ENCODE data around the gene UBE2H.

UBE2H gene

DNA sequence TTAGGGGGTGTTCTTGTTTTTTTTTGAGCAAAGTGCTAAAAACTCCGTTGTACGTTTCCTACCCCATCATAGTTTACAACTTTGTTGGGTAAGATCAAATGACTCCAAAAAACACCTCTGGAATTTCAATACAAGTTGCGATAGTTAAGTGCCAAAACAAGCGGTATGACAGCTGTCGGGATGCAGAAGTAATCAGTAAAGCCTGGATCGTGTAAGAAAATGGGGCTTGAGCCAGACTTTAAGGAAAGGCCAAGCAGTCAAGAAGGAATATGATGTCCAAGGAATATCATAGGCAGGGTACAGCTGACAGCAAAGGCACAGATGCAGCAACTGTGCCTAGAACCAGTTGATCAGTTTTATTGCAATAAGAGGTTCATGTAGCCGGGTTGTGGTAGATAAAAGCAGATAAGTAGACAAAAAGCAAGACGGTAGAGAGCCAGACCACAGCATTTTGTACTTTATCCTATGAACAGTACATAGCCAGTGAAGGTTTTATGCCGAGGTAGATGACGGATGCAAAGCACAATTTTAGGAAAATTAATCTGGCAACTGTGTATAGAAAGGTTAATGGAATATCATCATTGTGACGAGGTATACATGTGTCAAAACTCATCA is 45.5 kb downstream of the UBE2H start:
- DNase-seq (ENCODE audit: low read depth, low spot score), result no peak
- no peak overlapping the region for H3K4me3 ChIP-seq (ENCODE audit: low read depth, low read length)
- ChIA-PET POLR2A (no interaction called here), CTCF (interaction anchor here (1.4 kb wide), 1 partner anchor 77 kb away, joined by 4 read pairs; no protein-coding TSS in a partner anchor)
- TF ChIP-seq, protein P1, sequence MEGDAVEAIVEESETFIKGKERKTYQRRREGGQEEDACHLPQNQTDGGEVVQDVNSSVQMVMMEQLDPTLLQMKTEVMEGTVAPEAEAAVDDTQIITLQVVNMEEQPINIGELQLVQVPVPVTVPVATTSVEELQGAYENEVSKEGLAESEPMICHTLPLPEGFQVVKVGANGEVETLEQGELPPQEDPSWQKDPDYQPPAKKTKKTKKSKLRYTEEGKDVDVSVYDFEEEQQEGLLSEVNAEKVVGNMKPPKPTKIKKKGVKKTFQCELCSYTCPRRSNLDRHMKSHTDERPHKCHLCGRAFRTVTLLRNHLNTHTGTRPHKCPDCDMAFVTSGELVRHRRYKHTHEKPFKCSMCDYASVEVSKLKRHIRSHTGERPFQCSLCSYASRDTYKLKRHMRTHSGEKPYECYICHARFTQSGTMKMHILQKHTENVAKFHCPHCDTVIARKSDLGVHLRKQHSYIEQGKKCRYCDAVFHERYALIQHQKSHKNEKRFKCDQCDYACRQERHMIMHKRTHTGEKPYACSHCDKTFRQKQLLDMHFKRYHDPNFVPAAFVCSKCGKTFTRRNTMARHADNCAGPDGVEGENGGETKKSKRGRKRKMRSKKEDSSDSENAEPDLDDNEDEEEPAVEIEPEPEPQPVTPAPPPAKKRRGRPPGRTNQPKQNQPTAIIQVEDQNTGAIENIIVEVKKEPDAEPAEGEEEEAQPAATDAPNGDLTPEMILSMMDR (IDR thresholded peaks at IDR 0.05; ENCODE audit: insufficient read depth, low read length, missing control alignments), result no peak

DNA sequence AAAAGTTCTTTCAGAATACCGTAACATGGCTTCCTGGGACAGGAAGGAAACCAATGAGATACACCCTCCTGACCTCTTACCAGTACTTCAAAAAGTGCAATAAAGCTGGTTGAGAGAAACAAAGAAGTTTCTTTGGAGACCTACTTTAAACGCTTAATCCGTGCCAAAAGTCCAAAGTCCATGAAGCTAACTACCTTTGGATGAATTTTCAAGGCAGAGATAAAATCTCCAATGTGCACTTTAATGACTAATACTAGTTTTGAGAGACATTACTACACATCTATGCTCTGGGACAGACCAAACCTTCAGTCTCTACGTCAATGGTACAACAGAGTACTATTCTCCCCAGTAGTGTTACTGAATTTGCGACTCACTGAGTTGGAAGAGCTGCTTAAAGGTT is 46.1 kb downstream of the UBE2H start:
- CTCF ChIA-PET, result interaction anchor here (0.8 to 1.4 kb wide), 2 partner anchors 18 to 77 kb away, joined by 3 to 4 read pairs; no protein-coding TSS in a partner anchor
- TF ChIP-seq, protein P1 (IDR thresholded peaks at IDR 0.05; ENCODE audit: insufficient read depth, low read length, missing control alignments), result no peak
- no peak for DNase-seq (ENCODE audit: low read depth, low spot score)
- POLR2A ChIA-PET, result no interaction called here
- H3K4me3 ChIP-seq (ENCODE audit: low read depth, low read length), result no peak overlapping the region

DNA sequence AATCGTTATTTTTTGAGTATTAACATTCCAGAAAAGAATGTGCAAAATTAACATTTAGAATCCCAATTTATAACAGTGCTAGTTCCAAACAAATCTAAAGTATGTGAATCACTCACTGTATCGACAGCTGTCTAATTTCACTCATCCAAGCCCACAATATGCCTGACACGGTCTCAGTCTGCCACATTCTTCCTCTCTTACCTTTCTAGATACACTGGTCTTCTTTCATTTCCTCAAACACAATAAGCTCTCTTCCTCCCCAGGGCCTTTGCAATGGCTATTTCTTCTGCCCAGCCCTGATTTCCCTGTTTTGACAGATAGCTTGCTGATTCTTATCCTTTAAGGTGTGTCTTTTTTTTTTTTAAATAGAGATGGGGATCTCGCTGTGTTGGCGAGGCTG is 48.8 kb downstream of the UBE2H start:
- CTCF ChIA-PET, result no interaction called here
- POLR2A ChIA-PET, result no interaction called here
- DNase-seq (ENCODE audit: low read depth, low spot score), result no peak
- no peak overlapping the region for H3K4me3 ChIP-seq (ENCODE audit: low read depth, low read length)
- TF ChIP-seq, protein P1 (IDR thresholded peaks at IDR 0.05; ENCODE audit: insufficient read depth, low read length, missing control alignments), result no peak

DNA sequence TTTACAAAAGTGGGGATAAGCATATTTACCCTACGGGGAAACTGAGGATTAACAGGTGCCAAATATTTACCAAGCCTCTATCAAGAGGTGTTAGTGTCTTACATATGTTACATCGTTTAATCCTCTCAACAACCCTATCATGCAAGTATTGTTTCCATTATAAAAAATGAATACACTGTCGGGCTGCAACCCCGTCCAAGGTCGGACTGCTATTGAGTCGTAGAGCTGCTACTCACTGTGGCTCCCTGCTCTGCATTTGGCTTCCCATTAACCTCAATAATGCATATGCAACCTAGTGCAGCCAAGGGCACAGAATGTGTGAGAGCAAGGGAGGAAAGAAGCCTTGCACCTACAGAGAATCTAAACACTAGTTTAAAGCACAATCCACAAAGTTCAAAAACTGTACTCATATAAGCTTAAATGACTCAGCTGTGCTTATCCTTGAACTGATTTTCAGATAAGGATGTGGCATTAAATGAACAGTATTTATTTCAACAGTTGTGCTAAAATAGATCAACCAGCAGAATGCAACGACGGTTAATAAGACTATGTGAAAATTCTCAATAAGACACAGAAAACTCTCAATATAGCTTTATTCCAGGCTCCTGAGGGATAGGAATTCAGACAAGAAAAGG is 49.9 kb downstream of the UBE2H start:
- TF ChIP-seq, protein P1 (IDR thresholded peaks at IDR 0.05; ENCODE audit: insufficient read depth, low read length, missing control alignments), result no peak
- POLR2A ChIA-PET, result interaction anchor here (0.5 kb wide), 1 partner anchor 16 kb away, joined by 3 read pairs; no protein-coding TSS in a partner anchor

DNA sequence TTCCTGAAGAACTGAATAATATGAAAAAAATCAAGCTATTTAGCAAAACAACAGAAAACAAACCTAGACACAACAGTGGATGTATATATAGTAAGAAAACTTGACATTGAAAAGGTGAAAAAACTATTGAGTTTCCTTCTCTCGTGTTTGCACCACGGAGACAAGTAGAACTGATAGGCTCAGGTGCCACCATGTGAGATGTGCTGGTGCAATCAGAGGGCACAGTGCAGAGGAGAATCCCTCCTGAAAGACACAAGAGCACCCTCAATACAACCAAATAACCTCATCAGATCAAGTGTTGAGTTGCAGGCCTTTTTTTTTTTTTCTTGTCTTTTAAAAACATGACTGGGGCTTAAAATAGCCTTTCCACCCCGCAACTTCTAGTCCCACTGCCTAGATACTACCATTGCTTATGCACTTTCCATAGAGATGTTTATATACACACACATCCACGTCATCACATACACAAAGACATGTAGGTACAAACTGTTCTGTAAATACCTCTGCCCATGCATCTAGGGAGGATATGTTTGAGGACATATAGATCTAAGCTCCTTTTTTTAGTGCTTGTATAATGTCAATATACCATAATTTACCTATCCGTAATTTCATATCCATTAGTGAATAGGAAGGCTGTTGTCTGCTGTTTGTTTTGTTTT is 54.1 kb downstream of the UBE2H start:
- TF ChIP-seq, protein P1 (IDR thresholded peaks at IDR 0.05; ENCODE audit: insufficient read depth, low read length, missing control alignments), result no peak
- ChIA-PET POLR2A (no interaction called here), CTCF (no interaction called here)
- H3K4me3 ChIP-seq (ENCODE audit: low read depth, low read length), result no peak overlapping the region
- DNase-seq (ENCODE audit: low read depth, low spot score), result no peak

More for the DNA sequence above, 49.9 kb downstream of the UBE2H start:
- CTCF ChIA-PET, result interaction anchor here (1.3 kb wide), 1 partner anchor 15 kb away, joined by 4 read pairs; no protein-coding TSS in a partner anchor
- H3K4me3 ChIP-seq (ENCODE audit: low read depth, low read length), result no peak overlapping the region
- no peak for DNase-seq (ENCODE audit: low read depth, low spot score)

DNA sequence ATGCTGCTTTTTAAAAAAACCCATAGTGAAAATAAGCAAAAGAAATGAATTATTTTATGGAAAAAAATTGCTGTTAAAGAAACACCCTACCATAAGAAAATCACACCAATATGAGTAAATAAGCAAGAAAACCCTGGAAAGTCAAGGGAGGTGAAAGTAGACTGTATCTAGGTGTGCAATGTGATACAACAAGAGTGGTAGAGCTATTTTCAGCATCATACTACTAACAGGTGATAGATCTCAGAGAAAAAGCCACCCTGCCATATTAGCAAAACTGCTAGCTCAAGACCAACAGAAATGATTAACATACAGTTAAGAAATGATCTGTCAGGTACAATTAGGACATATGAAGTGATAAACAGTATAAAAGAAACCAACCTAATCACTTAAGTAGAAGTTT is 54.8 kb downstream of the UBE2H start:
- ChIA-PET POLR2A (no interaction called here), CTCF (interaction anchor here (1.7 kb wide), 1 partner anchor 67 kb away, joined by 4 read pairs; no protein-coding TSS in a partner anchor)
- no peak for DNase-seq (ENCODE audit: low read depth, low spot score)
- H3K4me3 ChIP-seq (ENCODE audit: low read depth, low read length), result no peak overlapping the region
- TF ChIP-seq, protein P1 (IDR thresholded peaks at IDR 0.05; ENCODE audit: insufficient read depth, low read length, missing control alignments), result no peak
